Esophagus muscularis mucosa (tissue), 4 donors: ENCODE data around the gene CNOT6. TPM values are rescaled to one million over a fixed set of nuclear protein-coding genes. Genes with fewer than 3 reads are reported as not detected.

Experiments used
- DNase-seq: peaks from one replicate; pipeline ENCODE4 v3.0.0-alpha.2; 2017; ENCODE audit errors: extremely low spot score
- H3K27ac ChIP-seq, 4 donors: fragments of 200-600 bp; sonication (generic); replicated peaks in 1 of 4; 1 replicate in 3 of 4; 2 replicates in 1 of 4; pipeline ENCODE4 v1.5.1; 2016 to 2019; ENCODE audit warnings: mild to moderate bottlenecking in 1 of 4
- H3K27me3 ChIP-seq, 4 donors: fragments of 200-600 bp; sonication (generic); one replicate each; pipeline versions ENCODE4 v1.5.1 to v1.6.0; 2016 to 2019
- H3K36me3 ChIP-seq, 4 donors: fragments of 200-600 bp; sonication (generic); one replicate each; pipeline ENCODE4 v1.5.1; 2016 to 2019
- H3K4me1 ChIP-seq, 4 donors: fragments of 200-600 bp; sonication (generic); one replicate each; pipeline ENCODE4 v1.5.1; 2016 to 2019
- H3K4me3 ChIP-seq, 4 donors: fragments of 200-600 bp; sonication (generic); 1 replicate in 2 of 4; 2 replicates in 2 of 4; pipeline ENCODE4 v1.5.1; 2016 to 2019; ENCODE audit warnings: mild to moderate bottlenecking in 4 of 4, moderate library complexity in 1 of 4
- H3K9me3 ChIP-seq, 4 donors: fragments of 200-600 bp; sonication (generic); 1 replicate in 3 of 4; 2 replicates in 1 of 4; pipeline ENCODE4 v1.5.1; 2016 to 2019
- CTCF ChIP-seq, 3 experiments: fragments of 200-600 bp in 2 of 3; fragments of 450-650 bp in 1 of 3; sonication (generic) in 2 of 3; IDR thresholded peaks; one replicate each; pipeline ENCODE4 v1.5.1; 2017 to 2019; ENCODE audit warnings: antibody characterized with exemption in 3 of 3, mild to moderate bottlenecking in 2 of 3, moderate library complexity in 1 of 3
- EP300 ChIP-seq: sonication (generic); formaldehyde crosslinking; IDR thresholded peaks from one replicate; pipeline ENCODE4 v1.6.1; 2017; ENCODE audit warnings: antibody characterized with exemption
- POLR2A ChIP-seq: fragments of 450-650 bp; IDR thresholded peaks from one replicate; pipeline ENCODE4 v1.6.1; 2017; ENCODE audit warnings: antibody characterized with exemption, moderate library complexity, mild to moderate bottlenecking, low read depth
- POLR2AphosphoS5 ChIP-seq, 2 donors: sonication (generic); formaldehyde crosslinking; IDR thresholded peaks; one replicate each; pipeline ENCODE4 v1.6.1; 2017; ENCODE audit warnings: antibody characterized with exemption in 2 of 2
- WGBS: methylation state at CpG from one replicate; pipeline ENCODE4 v1.1.5; 2018; 5-methylcytosine and 5-hydroxymethylcytosine counted together
- intact Hi-C: fragments of 100-400 bp; cut with DNase I; formaldehyde crosslinking; loops from one replicate; pipeline ENCODE4 v1.15.1; 2023
- total RNA-seq, 4 donors: library from RNA; depleted of rRNA; stranded (reverse); fragments of >200 nt; gene quantifications; one replicate each; pipeline versions ENCODE4 v1.1.0 to v1.2.1, GENCODE V29; 2016

Gene CNOT6
- total RNA-seq, 4 donors from 2014 or later = 17.7 to 26.4 (median 20.5) TPM

- no peak overlapping the region for H3K4me3 ChIP-seq
- H3K27me3 ChIP-seq = peaks cover 0 to 19% (median 0%) of the 10 kb centered on the region in 4 donors
- DNase-seq = no peak
- intact Hi-C loops = no loop called here
- no peaks in the 10 kb centered on the region for H3K9me3 ChIP-seq
- TF ChIP-seq EP300 (no peak), CTCF (IDR thresholded peaks at IDR 0.05) (no peak), POLR2A (no peak), POLR2AphosphoS5 (IDR thresholded peaks at IDR 0.05) (no peak)
- peaks cover 0 to 19% (median 7%) of the 10 kb centered on the region in 4 donors for H3K4me1 ChIP-seq
- H3K36me3 ChIP-seq = no peaks in the 10 kb centered on the region
- no peak overlapping the region for H3K27ac ChIP-seq
- 87% methylated on average over 6 of the region's 15 CpGs for WGBS
Measured at GRCh38 chr5:180466316-180466715, 27.9 kb upstream of the CNOT6 start.

GRCh38 chr5:180467028-180467975, 26.9 kb upstream of the CNOT6 start:
- no peaks in the 10 kb centered on the region for H3K36me3 ChIP-seq
- 79% methylated on average over 22 of the region's 22 CpGs for WGBS
- peaks cover 0 to 19% (median 7%) of the 10 kb centered on the region in 4 donors for H3K4me1 ChIP-seq
- H3K27me3 ChIP-seq = peaks cover 0 to 21% (median 0%) of the 10 kb centered on the region in 4 donors
- TF ChIP-seq CTCF (IDR thresholded peaks at IDR 0.05) = no peak
- TF ChIP-seq EP300 = no peak
- no peak overlapping the region for H3K4me3 ChIP-seq
- no peak for DNase-seq
- no peak overlapping the region for H3K27ac ChIP-seq
- no peaks in the 10 kb centered on the region for H3K9me3 ChIP-seq
- intact Hi-C loops = no loop called here

GRCh38 chr5:180467989-180468731, 26.0 kb upstream of the CNOT6 start:
- no peaks in the 10 kb centered on the region for H3K36me3 ChIP-seq
- no peak overlapping the region for H3K27ac ChIP-seq
- WGBS = 89% methylated on average over 18 of the region's 18 CpGs
- intact Hi-C loops = no loop called here
- H3K27me3 ChIP-seq = peaks cover 0 to 21% (median 0%) of the 10 kb centered on the region in 4 donors
- no peak for TF ChIP-seq POLR2A
- TF ChIP-seq POLR2AphosphoS5 (IDR thresholded peaks at IDR 0.05) = no peak
- TF ChIP-seq CTCF (IDR thresholded peaks at IDR 0.05) = no peak
- no peak for TF ChIP-seq EP300
- peaks cover 0 to 19% (median 7%) of the 10 kb centered on the region in 4 donors for H3K4me1 ChIP-seq
- H3K9me3 ChIP-seq = no peaks in the 10 kb centered on the region
- no peak overlapping the region for H3K4me3 ChIP-seq
- no peak for DNase-seq

GRCh38 chr5:180468732-180469585, 25.2 kb upstream of the CNOT6 start:
- Histone ChIP-seq H3K27me3 (peaks cover 0 to 18% (median 0%) of the 10 kb centered on the region in 4 donors), H3K9me3 (no peaks in the 10 kb centered on the region), H3K36me3 (no peaks in the 10 kb centered on the region), H3K4me1 (peaks cover 0 to 19% (median 7%) of the 10 kb centered on the region in 4 donors), H3K4me3 (no peak overlapping the region), H3K27ac (no peak overlapping the region)
- no peak for DNase-seq
- TF ChIP-seq CTCF (IDR thresholded peaks at IDR 0.05) (no peak), POLR2A (no peak)
- intact Hi-C loops = no loop called here
- 87% methylated on average over 18 of the region's 22 CpGs for WGBS
